Measurements from ENCODE around the gene FAM107A.
A peak's percentile ranks its signal among the peaks of the same experiment; 100 is the strongest.

DNA sequence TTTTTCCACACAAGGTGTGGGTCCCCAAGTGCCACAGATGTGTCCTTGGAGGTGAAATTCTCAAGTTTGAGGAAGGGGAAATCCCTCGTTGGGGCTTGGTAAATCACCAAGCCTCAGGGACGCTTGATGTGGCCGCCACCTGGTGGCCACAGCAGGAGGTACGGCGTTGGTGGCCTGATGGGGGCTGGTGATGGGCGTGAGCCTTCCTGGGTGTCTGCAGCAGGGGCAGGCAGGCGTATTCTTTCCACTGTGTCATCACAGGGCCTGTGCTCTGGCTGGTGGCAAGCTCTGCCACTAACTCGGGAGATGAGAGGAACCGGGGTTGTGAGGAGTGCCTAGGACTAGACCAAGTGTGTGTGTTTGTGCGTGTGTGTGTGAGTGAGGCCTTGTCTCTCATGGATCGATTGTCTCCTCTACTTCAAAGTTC is 44.4 kb downstream of the FAM107A start:
- TF ChIP-seq, protein P1, sequence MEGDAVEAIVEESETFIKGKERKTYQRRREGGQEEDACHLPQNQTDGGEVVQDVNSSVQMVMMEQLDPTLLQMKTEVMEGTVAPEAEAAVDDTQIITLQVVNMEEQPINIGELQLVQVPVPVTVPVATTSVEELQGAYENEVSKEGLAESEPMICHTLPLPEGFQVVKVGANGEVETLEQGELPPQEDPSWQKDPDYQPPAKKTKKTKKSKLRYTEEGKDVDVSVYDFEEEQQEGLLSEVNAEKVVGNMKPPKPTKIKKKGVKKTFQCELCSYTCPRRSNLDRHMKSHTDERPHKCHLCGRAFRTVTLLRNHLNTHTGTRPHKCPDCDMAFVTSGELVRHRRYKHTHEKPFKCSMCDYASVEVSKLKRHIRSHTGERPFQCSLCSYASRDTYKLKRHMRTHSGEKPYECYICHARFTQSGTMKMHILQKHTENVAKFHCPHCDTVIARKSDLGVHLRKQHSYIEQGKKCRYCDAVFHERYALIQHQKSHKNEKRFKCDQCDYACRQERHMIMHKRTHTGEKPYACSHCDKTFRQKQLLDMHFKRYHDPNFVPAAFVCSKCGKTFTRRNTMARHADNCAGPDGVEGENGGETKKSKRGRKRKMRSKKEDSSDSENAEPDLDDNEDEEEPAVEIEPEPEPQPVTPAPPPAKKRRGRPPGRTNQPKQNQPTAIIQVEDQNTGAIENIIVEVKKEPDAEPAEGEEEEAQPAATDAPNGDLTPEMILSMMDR (IDR thresholded peaks at IDR 0.05), result peak; percentile 76 to 95 (median 92)
- TF ChIP-seq POLR2A (IDR thresholded peaks at IDR 0.05), result no peak

Data from thyroid gland (tissue), 4 donors.